ENCODE measurements around the gene U2AF2.

Gene U2AF2

DNA sequence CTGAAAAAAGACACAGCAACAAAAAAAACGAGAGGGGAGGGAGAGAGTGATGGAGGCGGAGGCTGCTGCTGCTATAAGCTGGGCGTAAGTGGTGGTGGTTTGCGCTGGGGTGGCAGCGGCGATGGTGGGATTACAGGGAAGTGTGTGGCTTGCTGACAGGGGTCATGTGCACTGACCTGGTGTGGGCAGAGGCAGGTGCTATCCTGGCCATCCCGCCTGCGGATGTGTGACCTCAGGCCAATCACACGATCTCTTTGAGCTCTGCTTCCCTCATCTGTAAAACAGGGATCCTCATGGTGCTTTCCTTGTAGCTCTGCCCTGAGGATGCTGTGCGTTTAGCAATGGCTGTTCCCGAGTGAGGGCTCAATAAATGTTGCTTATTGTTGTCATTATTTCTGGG, 17.3 kb upstream of the U2AF2 start:
- Histone ChIP-seq H3K4me3 (ENCODE audit: low read length in 2 of 2) (no peak overlapping the region), H3K9me3 (replicated peaks in 1 of 2; ENCODE audit: control insufficient read depth in 2 of 2, insufficient read depth in 1 of 2, low read depth in 1 of 2, low read length in 2 of 2) (no peaks in the 10 kb centered on the region), H2BK120ac (ENCODE audit: low read depth, low read length) (no peak overlapping the region), H4K8ac (ENCODE audit: low read depth, low read length) (no peak overlapping the region), H2AFZ (ENCODE audit: low read length) (no peak overlapping the region), H3K9ac (ENCODE audit: low read depth, low read length, poor library complexity) (no peak overlapping the region), H3K4me2 (ENCODE audit: insufficient read depth, low read length, poor library complexity, severe bottlenecking) (no peak overlapping the region), H3K14ac (ENCODE audit: low read length) (no peak overlapping the region), H4K91ac (ENCODE audit: low read depth, low read length, poor library complexity) (no peak overlapping the region), H3K27me3 (ENCODE audit: control insufficient read depth in 3 of 3, insufficient read depth in 3 of 3, low read depth in 1 of 3, low read length in 3 of 3) (no peaks in the 10 kb centered on the region), H3K27ac (replicated peaks; ENCODE audit: low read length) (no peak overlapping the region), H2BK15ac (ENCODE audit: low read length) (no peak overlapping the region), H3K4ac (ENCODE audit: low read length) (no peak overlapping the region), H3K36me3 (replicated peaks in 1 of 2; ENCODE audit: control insufficient read depth in 2 of 2, insufficient read depth in 2 of 2, low read length in 2 of 2) (peaks cover 0 to 7% of the 10 kb centered on the region in 2 donors), H3K18ac (ENCODE audit: low read length) (no peak overlapping the region), H2AK5ac (ENCODE audit: low read depth, low read length) (no peak overlapping the region), H3K23ac (ENCODE audit: low read depth, low read length, poor library complexity) (no peak overlapping the region), H2BK12ac (ENCODE audit: low read length) (no peak overlapping the region), H2BK5ac (ENCODE audit: low read length) (no peak overlapping the region), H3K4me1 (ENCODE audit: control insufficient read depth in 2 of 2, insufficient read depth in 1 of 2, low read depth in 1 of 2, low read length in 2 of 2) (peaks cover 17 to 18% of the 10 kb centered on the region in 2 donors), H3K79me1 (ENCODE audit: low read depth, low read length) (peaks cover 30% of the 10 kb centered on the region)
- no peak for DNase-seq (ENCODE audit: low spot score)
- no CpG with 5 or more reads among the region's 11 CpGs for WGBS, 2 donors (ENCODE audit: extremely low coverage in 2 of 2, insufficient read length in 2 of 2, insufficient replicate concordance in 1 of 2)

GRCh38 chr19:55638864-55639359, 15.9 kb upstream of the U2AF2 start:
- H3K4me3 ChIP-seq (ENCODE audit: low read length in 2 of 2): no peak overlapping the region
- no peak overlapping the region for H4K8ac ChIP-seq (ENCODE audit: low read depth, low read length)
- H2BK5ac ChIP-seq (ENCODE audit: low read length): no peak overlapping the region
- H3K79me1 ChIP-seq (ENCODE audit: low read depth, low read length): peaks cover 39% of the 10 kb centered on the region
- no CpG with 5 or more reads among the region's 6 CpGs for WGBS, 2 donors (ENCODE audit: extremely low coverage in 2 of 2, insufficient read length in 2 of 2, insufficient replicate concordance in 1 of 2)
- H3K18ac ChIP-seq (ENCODE audit: low read length): no peak overlapping the region
- no peaks in the 10 kb centered on the region for H3K27me3 ChIP-seq (ENCODE audit: control insufficient read depth in 3 of 3, insufficient read depth in 3 of 3, low read depth in 1 of 3, low read length in 3 of 3)
- no peak for DNase-seq (ENCODE audit: low spot score)
- peaks cover 2 to 7% of the 10 kb centered on the region in 2 donors for H3K36me3 ChIP-seq (replicated peaks in 1 of 2; ENCODE audit: control insufficient read depth in 2 of 2, insufficient read depth in 2 of 2, low read length in 2 of 2)
- no peak overlapping the region for H2BK12ac ChIP-seq (ENCODE audit: low read length)
- no peak overlapping the region for H4K91ac ChIP-seq (ENCODE audit: low read depth, low read length, poor library complexity)
- H2AFZ ChIP-seq (ENCODE audit: low read length): no peak overlapping the region
- H2AK5ac ChIP-seq (ENCODE audit: low read depth, low read length): peak overlapping the region; percentile 25
- no peak overlapping the region for H3K4ac ChIP-seq (ENCODE audit: low read length)
- H3K4me1 ChIP-seq (ENCODE audit: control insufficient read depth in 2 of 2, insufficient read depth in 1 of 2, low read depth in 1 of 2, low read length in 2 of 2): peaks cover 23 to 26% of the 10 kb centered on the region in 2 donors
- no peak overlapping the region for H3K23ac ChIP-seq (ENCODE audit: low read depth, low read length, poor library complexity)
- no peak overlapping the region for H2BK15ac ChIP-seq (ENCODE audit: low read length)
- H2BK120ac ChIP-seq (ENCODE audit: low read depth, low read length): peak overlapping the region; percentile 28
- H3K9ac ChIP-seq (ENCODE audit: low read depth, low read length, poor library complexity): no peak overlapping the region
- no peak overlapping the region for H3K4me2 ChIP-seq (ENCODE audit: insufficient read depth, low read length, poor library complexity, severe bottlenecking)
- no peak overlapping the region for H3K27ac ChIP-seq (replicated peaks; ENCODE audit: low read length)
- no peaks in the 10 kb centered on the region for H3K9me3 ChIP-seq (replicated peaks in 1 of 2; ENCODE audit: control insufficient read depth in 2 of 2, insufficient read depth in 1 of 2, low read depth in 1 of 2, low read length in 2 of 2)
- H3K14ac ChIP-seq (ENCODE audit: low read length): no peak overlapping the region

DNA sequence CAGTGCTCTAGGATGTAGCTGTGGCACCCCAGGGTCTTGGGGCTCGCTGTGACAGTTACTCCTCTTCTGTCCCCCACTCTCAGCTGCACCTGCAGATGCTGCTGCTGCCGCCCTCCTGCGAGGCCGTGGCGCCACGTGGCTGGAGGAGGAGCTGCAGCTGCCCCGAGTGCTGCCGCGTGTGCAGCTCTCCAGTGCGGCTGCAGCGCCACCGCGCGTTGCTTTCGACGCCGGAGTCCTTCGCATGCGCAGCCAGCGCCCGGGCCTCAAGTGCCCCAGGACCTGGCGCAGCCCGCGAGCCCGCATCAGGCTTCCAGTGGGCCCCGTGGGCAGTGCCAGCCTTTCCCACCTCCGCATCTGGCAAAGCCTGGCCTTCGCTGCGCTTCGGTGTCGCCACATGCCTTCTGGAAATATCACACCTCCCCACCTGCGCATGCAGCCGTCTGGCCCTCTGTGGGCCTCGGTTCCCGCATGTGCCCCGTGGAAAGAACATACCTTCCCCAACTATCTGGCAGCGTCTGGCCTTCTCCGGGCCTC, 14.7 kb upstream of the U2AF2 start:
- Histone ChIP-seq H2AK5ac (ENCODE audit: low read depth, low read length) (peak overlapping the region; percentile 98), H3K9me3 (replicated peaks in 1 of 2; ENCODE audit: control insufficient read depth in 2 of 2, insufficient read depth in 1 of 2, low read depth in 1 of 2, low read length in 2 of 2) (no peaks in the 10 kb centered on the region)
- no CpG with 5 or more reads among the region's 38 CpGs for WGBS, 2 donors (ENCODE audit: extremely low coverage in 2 of 2, insufficient read length in 2 of 2, insufficient replicate concordance in 1 of 2)

DNA sequence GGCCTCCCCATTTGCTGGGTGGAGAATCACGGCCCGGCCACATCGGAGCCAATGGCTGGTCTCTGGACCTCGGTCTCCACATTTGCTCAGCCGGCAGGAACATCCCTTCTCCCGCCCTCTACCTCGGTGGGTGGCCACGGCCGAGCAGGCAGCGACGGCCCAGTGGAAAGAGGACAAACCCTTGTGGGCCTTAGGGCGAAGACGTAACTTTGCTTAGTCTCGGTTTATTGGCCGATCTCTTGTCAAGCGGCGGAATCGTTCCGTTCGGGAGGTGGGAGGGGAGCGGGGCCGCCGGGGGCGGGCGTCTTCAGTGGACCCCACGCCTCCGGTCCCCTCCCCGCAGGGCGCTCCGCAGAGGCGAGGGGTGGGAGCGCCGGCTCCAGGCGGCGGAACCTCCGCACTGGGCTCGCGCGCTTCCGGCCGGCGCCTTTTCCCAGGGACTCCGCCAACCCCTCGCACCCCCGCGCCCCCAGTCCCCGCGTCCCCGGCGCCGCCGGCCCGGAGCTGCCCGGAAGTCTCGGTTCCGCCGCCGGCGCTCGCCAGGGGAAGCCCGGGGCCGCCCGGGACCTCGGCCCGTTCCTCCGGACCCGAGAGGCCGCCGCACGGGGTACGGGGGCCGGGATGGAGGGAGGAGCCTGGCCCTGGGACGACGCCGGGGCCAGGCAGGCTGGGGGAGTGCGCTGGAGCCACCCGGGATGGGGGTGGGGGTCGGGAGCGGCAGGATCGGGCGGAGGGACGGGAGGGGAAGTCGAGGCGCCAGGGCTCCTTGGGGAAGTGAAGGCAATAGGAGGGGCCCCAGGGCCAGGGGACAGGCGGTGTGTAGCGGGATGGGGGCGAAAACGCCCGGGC, 14.0 kb upstream of the U2AF2 start, which contains the start of gene ZNF580:
Gene ZNF580 (plus strand): TSS at position 426 of the 849 bp plus-strand sequence. CDS start 1,507 bp downstream, outside the sequence.
- H3K9ac ChIP-seq (ENCODE audit: low read depth, low read length, poor library complexity): peak within 1 kb of the TSS; percentile 92
- H3K36me3 ChIP-seq (replicated peaks in 1 of 2; ENCODE audit: control insufficient read depth in 2 of 2, insufficient read depth in 2 of 2, low read length in 2 of 2): peaks cover 15 to 22% of the 10 kb centered on the region in 2 donors
- H3K27ac ChIP-seq (replicated peaks; ENCODE audit: low read length): peak within 1 kb of the TSS; percentile 79
- H3K18ac ChIP-seq (ENCODE audit: low read length): peak within 1 kb of the TSS; percentile 97
- H2BK12ac ChIP-seq (ENCODE audit: low read length): no peak within 1 kb of the TSS
- peak; percentile 65 for DNase-seq (ENCODE audit: low spot score)
- peak within 1 kb of the TSS; percentile 70 for H4K8ac ChIP-seq (ENCODE audit: low read depth, low read length)
- no CpG with 5 or more reads among the region's 89 CpGs for WGBS, 2 donors (ENCODE audit: extremely low coverage in 2 of 2, insufficient read length in 2 of 2, insufficient replicate concordance in 1 of 2)
- H3K9me3 ChIP-seq (replicated peaks in 1 of 2; ENCODE audit: control insufficient read depth in 2 of 2, insufficient read depth in 1 of 2, low read depth in 1 of 2, low read length in 2 of 2): no peaks in the 10 kb centered on the region
- H3K14ac ChIP-seq (ENCODE audit: low read length): peak within 1 kb of the TSS; percentile 14
- H2BK5ac ChIP-seq (ENCODE audit: low read length): peak within 1 kb of the TSS; percentile 94
- peaks cover 23 to 24% of the 10 kb centered on the region in 2 donors for H3K4me1 ChIP-seq (ENCODE audit: control insufficient read depth in 2 of 2, insufficient read depth in 1 of 2, low read depth in 1 of 2, low read length in 2 of 2)
- peak within 1 kb of the TSS; percentile 75 for H2BK15ac ChIP-seq (ENCODE audit: low read length)
- H3K23ac ChIP-seq (ENCODE audit: low read depth, low read length, poor library complexity): peak within 1 kb of the TSS; percentile 98
- H2AK5ac ChIP-seq (ENCODE audit: low read depth, low read length): peak within 1 kb of the TSS; percentile 98
- peaks cover 41% of the 10 kb centered on the region for H3K79me1 ChIP-seq (ENCODE audit: low read depth, low read length)
- H3K27me3 ChIP-seq (ENCODE audit: control insufficient read depth in 3 of 3, insufficient read depth in 3 of 3, low read depth in 1 of 3, low read length in 3 of 3): no peaks in the 10 kb centered on the region
- peak within 1 kb of the TSS; percentile 92 for H4K91ac ChIP-seq (ENCODE audit: low read depth, low read length, poor library complexity)
- H2AFZ ChIP-seq (ENCODE audit: low read length): peak within 1 kb of the TSS; percentile 88
- peak within 1 kb of the TSS; percentile 91 for H2BK120ac ChIP-seq (ENCODE audit: low read depth, low read length)
- H3K4me3 ChIP-seq (ENCODE audit: low read length in 2 of 2): peak within 1 kb of the TSS; percentile 86 to 94
- H3K4me2 ChIP-seq (ENCODE audit: insufficient read depth, low read length, poor library complexity, severe bottlenecking): peak within 1 kb of the TSS; percentile 93
- H3K4ac ChIP-seq (ENCODE audit: low read length): peak within 1 kb of the TSS; percentile 93

More for the DNA sequence above, 14.7 kb upstream of the U2AF2 start:
- H3K79me1 ChIP-seq (ENCODE audit: low read depth, low read length): peaks cover 46% of the 10 kb centered on the region
- peak overlapping the region; percentile 90 for H3K18ac ChIP-seq (ENCODE audit: low read length)
- H3K14ac ChIP-seq (ENCODE audit: low read length): no peak overlapping the region
- H2BK5ac ChIP-seq (ENCODE audit: low read length): no peak overlapping the region
- H2BK120ac ChIP-seq (ENCODE audit: low read depth, low read length): peak overlapping the region; percentile 91
- peak overlapping the region; percentile 93 for H3K4ac ChIP-seq (ENCODE audit: low read length)
- H3K36me3 ChIP-seq (replicated peaks in 1 of 2; ENCODE audit: control insufficient read depth in 2 of 2, insufficient read depth in 2 of 2, low read length in 2 of 2): peaks cover 10 to 15% of the 10 kb centered on the region in 2 donors
- H2BK12ac ChIP-seq (ENCODE audit: low read length): no peak overlapping the region
- no peaks in the 10 kb centered on the region for H3K27me3 ChIP-seq (ENCODE audit: control insufficient read depth in 3 of 3, insufficient read depth in 3 of 3, low read depth in 1 of 3, low read length in 3 of 3)
- peak overlapping the region; percentile 92 for H3K9ac ChIP-seq (ENCODE audit: low read depth, low read length, poor library complexity)
- peak overlapping the region; percentile 92 for H4K91ac ChIP-seq (ENCODE audit: low read depth, low read length, poor library complexity)
- H2BK15ac ChIP-seq (ENCODE audit: low read length): peak overlapping the region; percentile 45
- peak overlapping the region; percentile 86 to 94 for H3K4me3 ChIP-seq (ENCODE audit: low read length in 2 of 2)
- peak overlapping the region; percentile 70 for H4K8ac ChIP-seq (ENCODE audit: low read depth, low read length)
- DNase-seq (ENCODE audit: low spot score): no peak
- H3K4me2 ChIP-seq (ENCODE audit: insufficient read depth, low read length, poor library complexity, severe bottlenecking): peak overlapping the region; percentile 93
- peak overlapping the region; percentile 98 for H3K23ac ChIP-seq (ENCODE audit: low read depth, low read length, poor library complexity)
- H3K27ac ChIP-seq (replicated peaks; ENCODE audit: low read length): peak overlapping the region; percentile 79
- peak overlapping the region; percentile 88 for H2AFZ ChIP-seq (ENCODE audit: low read length)
- H3K4me1 ChIP-seq (ENCODE audit: control insufficient read depth in 2 of 2, insufficient read depth in 1 of 2, low read depth in 1 of 2, low read length in 2 of 2): peaks cover 27 to 30% of the 10 kb centered on the region in 2 donors
